Stimulated activated naive CD8-positive, alpha-beta T cell treated with anti-CD3 and anti-CD28 coated beads, Interleukin-15, amount 100 ng/mL, for 72 hours (primary cell): Measurements from ENCODE around the gene FAM89A.
"Not testable (repeated sequence)": the region's sequence is repeated elsewhere in the genome, so short reads cannot be mapped to it uniquely, and the experiment has no call there.

Experiments
- ATAC-seq: fragments of 150-1000 bp; cut with Tn5 transposase; 2 replicates; pipeline ENCODE4 v1.10.0; 2021; ENCODE audit warnings: mild to moderate bottlenecking, moderate library complexity
- DNase-seq, 2 donors: peaks; one replicate each; pipeline ENCODE4 v3.0.0; 2021 to 2022
- H3K27ac Mint-ChIP-seq, 2 donors: one replicate each; pipeline ENCODE4 v1.8.0; 2022; ENCODE audit warnings: mild to moderate bottlenecking in 2 of 2, mixed read lengths in 2 of 2, moderate library complexity in 2 of 2
- H3K27me3 Mint-ChIP-seq: one replicate; pipeline ENCODE4 v1.8.0; 2022; ENCODE audit warnings: mixed read lengths
- H3K4me1 Mint-ChIP-seq: one replicate; pipeline ENCODE4 v1.8.0; 2022; ENCODE audit warnings: mild to moderate bottlenecking, mixed read lengths
- H3K4me3 Mint-ChIP-seq, 2 donors: one replicate each; pipeline ENCODE4 v1.8.0; 2022; ENCODE audit warnings: mild to moderate bottlenecking in 2 of 2, mixed read lengths in 2 of 2, moderate library complexity in 1 of 2
- H3K9me3 Mint-ChIP-seq, 2 donors: one replicate each; pipeline ENCODE4 v1.8.0; 2022; ENCODE audit warnings: mixed read lengths in 2 of 2

Gene FAM89A

GRCh38 chr1:231064418-231064817, 24.4 kb upstream of the FAM89A start:
- Mint-ChIP-seq H3K27me3 (peaks cover 9% of the 10 kb centered on the region), H3K4me1 (no peaks in the 10 kb centered on the region), H3K27ac (peak overlapping the region in 1 of 2 donors; percentile 69), H3K4me3 (no peak overlapping the region), H3K9me3 (no peaks in the 10 kb centered on the region)
- ATAC-seq (no peak), DNase-seq (no peak)

- Mint-ChIP-seq H3K4me1 (no peaks in the 10 kb centered on the region), H3K4me3 (no peak overlapping the region), H3K27ac (no peak overlapping the region), H3K9me3 (no peaks in the 10 kb centered on the region), H3K27me3 (peaks cover 14% of the 10 kb centered on the region)
- DNase-seq, result no peak
- no peak for ATAC-seq
Observed at GRCh38 chr1:231063331-231063730, 23.3 kb upstream of the FAM89A start.

- Mint-ChIP-seq H3K4me3 (no peak overlapping the region), H3K27ac (no peak overlapping the region), H3K4me1 (no peaks in the 10 kb centered on the region), H3K27me3 (peaks cover 18% of the 10 kb centered on the region), H3K9me3 (no peaks in the 10 kb centered on the region)
- ATAC-seq, result no peak
- DNase-seq, result no peak
Observed at GRCh38 chr1:231062500-231063270, 22.6 kb upstream of the FAM89A start.

GRCh38 chr1:231059566-231060193, 19.6 kb upstream of the FAM89A start:
- Mint-ChIP-seq H3K4me1 (no peaks in the 10 kb centered on the region), H3K27ac (no peak overlapping the region), H3K4me3 (no peak overlapping the region), H3K27me3 (peaks cover 9% of the 10 kb centered on the region), H3K9me3 (no peaks in the 10 kb centered on the region)
- DNase-seq (no peak), ATAC-seq (no peak)

- Mint-ChIP-seq H3K27me3 (peaks cover 9% of the 10 kb centered on the region), H3K27ac (no peak overlapping the region), H3K4me1 (peaks cover 6% of the 10 kb centered on the region), H3K9me3 (no peaks in the 10 kb centered on the region), H3K4me3 (no peak overlapping the region)
- no peak for ATAC-seq
- DNase-seq, result no peak
Observed at GRCh38 chr1:231058416-231059109, 18.5 kb upstream of the FAM89A start.

GRCh38 chr1:231057410-231057809, 17.4 kb upstream of the FAM89A start:
- ATAC-seq, result no peak
- Mint-ChIP-seq H3K4me1 (peaks cover 17% of the 10 kb centered on the region), H3K9me3 (no peaks in the 10 kb centered on the region), H3K4me3 (no peak overlapping the region), H3K27me3 (peaks cover 9% of the 10 kb centered on the region), H3K27ac (no peak overlapping the region)
- no peak for DNase-seq

- Mint-ChIP-seq H3K27me3 (peaks cover 9% of the 10 kb centered on the region), H3K27ac (no peak overlapping the region), H3K4me1 (peaks cover 18% of the 10 kb centered on the region), H3K4me3 (no peak overlapping the region), H3K9me3 (no peaks in the 10 kb centered on the region)
- DNase-seq (no peak), ATAC-seq (no peak)
Observed at GRCh38 chr1:231055271-231055670, 15.2 kb upstream of the FAM89A start.

- Mint-ChIP-seq H3K4me3 (peak overlapping the region; percentile 66 to 72), H3K27ac (peak overlapping the region; percentile 67 to 87)
Observed at GRCh38 chr1:231053493-231054162, 13.6 kb upstream of the FAM89A start.

GRCh38 chr1:231052777-231053176, 12.7 kb upstream of the FAM89A start:
- H3K4me3 Mint-ChIP-seq, result peak overlapping the region; percentile 66 to 72

More at GRCh38 chr1:231053493-231054162, 13.6 kb upstream of the FAM89A start:
- Mint-ChIP-seq H3K9me3 (no peaks in the 10 kb centered on the region), H3K4me1 (peaks cover 18% of the 10 kb centered on the region), H3K27me3 (peaks cover 18% of the 10 kb centered on the region)
- ATAC-seq (peak; percentile 84), DNase-seq (peak; percentile 3 to 29)

GRCh38 chr1:231050932-231051331, 10.9 kb upstream of the FAM89A start:
- Mint-ChIP-seq H3K4me1 (peaks cover 18% of the 10 kb centered on the region), H3K27me3 (peaks cover 32% of the 10 kb centered on the region)
- not testable (repeated sequence) for ATAC-seq, H3K9me3 Mint-ChIP-seq, DNase-seq, H3K4me3 Mint-ChIP-seq, H3K27ac Mint-ChIP-seq

More at GRCh38 chr1:231052777-231053176, 12.7 kb upstream of the FAM89A start:
- H3K4me1 Mint-ChIP-seq, result peaks cover 18% of the 10 kb centered on the region
- no peaks in the 10 kb centered on the region for H3K9me3 Mint-ChIP-seq
- H3K27ac Mint-ChIP-seq, result no peak overlapping the region
- no peak for ATAC-seq
- no peak for DNase-seq
- H3K27me3 Mint-ChIP-seq, result peaks cover 16% of the 10 kb centered on the region

GRCh38 chr1:231050395-231050794, 10.3 kb upstream of the FAM89A start:
- Mint-ChIP-seq H3K4me3 (no peak overlapping the region), H3K4me1 (peaks cover 21% of the 10 kb centered on the region), H3K9me3 (peaks cover 0 to 2% of the 10 kb centered on the region in 2 donors), H3K27me3 (peaks cover 38% of the 10 kb centered on the region), H3K27ac (no peak overlapping the region)
- ATAC-seq (no peak), DNase-seq (no peak)

- no peak for DNase-seq
- H3K9me3 Mint-ChIP-seq, result peaks cover 5 to 12% of the 10 kb centered on the region in 2 donors
- peak overlapping the region in 1 of 2 donors; percentile 62 for H3K27ac Mint-ChIP-seq
- no peak overlapping the region for H3K4me3 Mint-ChIP-seq
- H3K4me1 Mint-ChIP-seq, result peaks cover 28% of the 10 kb centered on the region
- no peak for ATAC-seq
- peaks cover 45% of the 10 kb centered on the region for H3K27me3 Mint-ChIP-seq
Observed at GRCh38 chr1:231049121-231049979, 9.3 kb upstream of the FAM89A start.

GRCh38 chr1:231048419-231048818, 8.4 kb upstream of the FAM89A start:
- H3K4me1 Mint-ChIP-seq, result peaks cover 20% of the 10 kb centered on the region
- H3K4me3 Mint-ChIP-seq, DNase-seq, H3K27ac Mint-ChIP-seq, ATAC-seq: not testable (repeated sequence)
- H3K9me3 Mint-ChIP-seq, result peaks cover 5 to 12% of the 10 kb centered on the region in 2 donors
- H3K27me3 Mint-ChIP-seq, result peaks cover 45% of the 10 kb centered on the region

GRCh38 chr1:231047529-231047928, 7.5 kb upstream of the FAM89A start:
- H3K4me1 Mint-ChIP-seq, result peaks cover 12% of the 10 kb centered on the region
- not testable (repeated sequence) for DNase-seq, ATAC-seq, H3K27ac Mint-ChIP-seq, H3K4me3 Mint-ChIP-seq
- H3K9me3 Mint-ChIP-seq, result peaks cover 5 to 12% of the 10 kb centered on the region in 2 donors
- peaks cover 45% of the 10 kb centered on the region for H3K27me3 Mint-ChIP-seq
